Small intestine (tissue), 7 donors: ENCODE measurements around the gene ACAD8. TPM values are rescaled to one million over a fixed set of nuclear protein-coding genes. Genes with fewer than 3 reads are reported as not detected.
A peak's percentile ranks its signal among the peaks of the same experiment; 100 is the strongest.

Source experiments
- DNase-seq, 2 donors: peaks; one replicate each; pipeline versions ENCODE4 v3.0.0 to v3.0.0-alpha.2; 2013
- FAIRE-seq: peaks from 2 replicates; lab custom pipeline; 2012; peaks lifted over from hg19 to GRCh38; lab: Jason Lieb, UNC
- H3K27ac ChIP-seq, 3 donors: one replicate each; pipeline ENCODE4 v1.5.1; 2013; ENCODE audit warnings: low read length in 2 of 3, mild to moderate bottlenecking in 2 of 3, control low read depth in 1 of 3, inconsistent platforms in 1 of 3, low read depth in 1 of 3, moderate library complexity in 1 of 3
- H3K27me3 ChIP-seq, 3 donors: one replicate each; pipeline ENCODE4 v1.6.1; 2013; ENCODE audit warnings: low read length in 3 of 3, inconsistent platforms in 1 of 3; ENCODE audit not compliant: control insufficient read depth in 3 of 3, insufficient read depth in 3 of 3
- H3K36me3 ChIP-seq, 3 donors: one replicate each; pipeline ENCODE4 v1.6.1; 2013; ENCODE audit warnings: low read length in 3 of 3, inconsistent platforms in 1 of 3, low read depth in 1 of 3, mild to moderate bottlenecking in 1 of 3, moderate library complexity in 1 of 3; ENCODE audit not compliant: control insufficient read depth in 3 of 3, insufficient read depth in 2 of 3
- H3K4me1 ChIP-seq, 3 donors: one replicate each; pipeline ENCODE4 v1.6.1; 2013; ENCODE audit warnings: low read length in 2 of 3, inconsistent platforms in 1 of 3, low read depth in 1 of 3, mild to moderate bottlenecking in 1 of 3, moderate library complexity in 1 of 3; ENCODE audit not compliant: control insufficient read depth in 3 of 3, insufficient read depth in 2 of 3
- H3K4me3 ChIP-seq, 3 donors: one replicate each; pipeline ENCODE4 v1.5.1; 2013; ENCODE audit warnings: low read length in 3 of 3, control low read depth in 1 of 3, inconsistent platforms in 1 of 3, low read depth in 1 of 3, mild to moderate bottlenecking in 1 of 3, moderate library complexity in 1 of 3
- H3K9me3 ChIP-seq, 2 donors: one replicate each; pipeline ENCODE4 v1.6.1; 2013; ENCODE audit warnings: low read depth in 1 of 2, low read length in 1 of 2; ENCODE audit not compliant: control insufficient read depth in 2 of 2, insufficient read depth in 1 of 2
- WGBS, 3 donors: extraction: QIAGEN DNeasy Blood & Tissue Kit; methylation state at CpG; one replicate each; pipeline ENCODE4 v1.1.7; 2013; 5-methylcytosine and 5-hydroxymethylcytosine counted together
- polyA plus RNA-seq, 4 donors: library from polyadenylated mRNA; stranded (reverse) in 3 of 4; unstranded in 1 of 4; fragments of 200-250 nt in 3 of 4; fragments of 120-200 nt in 1 of 4; gene quantifications; one replicate each; pipeline versions ENCODE4 v1.2.1 to v1.2.3, GENCODE V29; 2013
- donor health status: healthy with polysubstance abuse.
- donor health status: control.
- donor health status: control.
- donor health status: Bipolar disorder and iron deficiency.
- donor health status: healthy.

Gene ACAD8
- polyA plus RNA-seq, 4 donors: 18.0 to 29.3 (median 23.9) TPM

DNA sequence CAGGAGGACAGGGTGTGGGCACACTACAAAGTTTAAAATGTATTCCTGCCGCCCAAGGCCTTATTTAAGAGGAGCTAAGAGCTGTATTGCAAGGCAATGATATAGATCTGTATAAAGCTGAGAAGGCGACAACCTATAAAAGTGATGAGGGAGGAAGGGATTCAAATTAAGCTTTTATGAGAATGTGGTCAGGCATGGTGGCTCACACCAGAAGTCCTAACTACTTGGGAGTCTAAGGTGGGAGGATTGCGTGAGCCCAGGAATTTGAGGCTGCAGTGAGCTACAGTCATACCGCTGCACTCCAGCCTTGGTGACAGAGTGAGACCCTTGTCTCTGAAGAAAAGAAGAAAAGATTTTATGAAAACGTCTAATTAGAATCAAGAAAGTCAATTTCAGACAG, 13.1 kb downstream of the ACAD8 start:
- no peaks in the 10 kb centered on the region for H3K9me3 ChIP-seq
- WGBS, 3 donors: 88 to 89% (median 88%) methylated on average over 5 of the region's 5 CpGs
- DNase-seq: no peak
- no peaks in the 10 kb centered on the region for H3K4me1 ChIP-seq
- peaks cover 0 to 12% (median under 1%) of the 10 kb centered on the region in 3 donors for H3K27me3 ChIP-seq
- H3K36me3 ChIP-seq: peaks cover 8 to 21% (median 16%) of the 10 kb centered on the region in 3 donors
- no peak overlapping the region for H3K27ac ChIP-seq
- FAIRE-seq: no peak
- no peak overlapping the region for H3K4me3 ChIP-seq

- no peaks in the 10 kb centered on the region for H3K4me1 ChIP-seq
- DNase-seq (no peak), FAIRE-seq (no peak)
- WGBS, 3 donors: 60 to 65% (median 61%) methylated on average over 3 of the region's 3 CpGs
- H3K9me3 ChIP-seq: no peaks in the 10 kb centered on the region
- H3K27me3 ChIP-seq: peaks cover 0 to 16% (median 4%) of the 10 kb centered on the region in 3 donors
- no peak overlapping the region for H3K4me3 ChIP-seq
- H3K27ac ChIP-seq: no peak overlapping the region
- H3K36me3 ChIP-seq: peaks cover 6 to 17% (median 16%) of the 10 kb centered on the region in 3 donors
These were observed 13.5 kb downstream of the ACAD8 start for GRCh38 chr11:134266841-134267251.

DNA sequence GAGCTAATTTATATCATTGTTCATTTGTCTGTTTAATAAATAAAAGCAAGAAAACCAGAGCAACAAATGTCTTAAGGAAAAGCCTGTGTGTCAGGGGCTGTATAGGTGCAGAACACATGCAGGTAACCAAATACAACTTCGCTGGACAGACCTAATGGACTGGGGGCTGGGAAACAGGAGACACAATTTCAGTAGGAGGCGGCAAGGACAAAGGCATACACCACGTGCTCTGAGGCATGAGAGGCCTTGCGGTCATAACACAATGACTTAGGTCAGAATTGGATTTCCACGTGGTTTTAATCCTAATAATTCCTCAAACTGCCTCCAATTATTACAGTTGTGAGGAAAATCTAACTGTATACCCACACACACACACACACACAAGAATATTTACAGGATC, 14.1 kb downstream of the ACAD8 start:
- DNase-seq: no peak
- Histone ChIP-seq H3K9me3 (no peaks in the 10 kb centered on the region), H3K4me1 (no peaks in the 10 kb centered on the region), H3K4me3 (no peak overlapping the region), H3K27me3 (peaks cover 0 to 22% (median 4%) of the 10 kb centered on the region in 3 donors), H3K27ac (no peak overlapping the region), H3K36me3 (peaks cover 6 to 11% (median 11%) of the 10 kb centered on the region in 3 donors)
- WGBS, 3 donors: 79 to 86% (median 82%) methylated on average over 5 of the region's 5 CpGs
- FAIRE-seq: no peak

GRCh38 chr11:134267966-134268365, 14.6 kb downstream of the ACAD8 start:
- no peaks in the 10 kb centered on the region for H3K4me1 ChIP-seq
- DNase-seq: no peak
- no peak for FAIRE-seq
- peaks cover 1 to 27% (median 6%) of the 10 kb centered on the region in 3 donors for H3K27me3 ChIP-seq
- H3K36me3 ChIP-seq: peaks cover 5 to 7% (median 6%) of the 10 kb centered on the region in 3 donors
- no peaks in the 10 kb centered on the region for H3K9me3 ChIP-seq
- H3K4me3 ChIP-seq: no peak overlapping the region
- H3K27ac ChIP-seq: no peak overlapping the region
- 85 to 94% (median 91%) methylated on average over 11 of the region's 11 CpGs for WGBS, 3 donors

DNA sequence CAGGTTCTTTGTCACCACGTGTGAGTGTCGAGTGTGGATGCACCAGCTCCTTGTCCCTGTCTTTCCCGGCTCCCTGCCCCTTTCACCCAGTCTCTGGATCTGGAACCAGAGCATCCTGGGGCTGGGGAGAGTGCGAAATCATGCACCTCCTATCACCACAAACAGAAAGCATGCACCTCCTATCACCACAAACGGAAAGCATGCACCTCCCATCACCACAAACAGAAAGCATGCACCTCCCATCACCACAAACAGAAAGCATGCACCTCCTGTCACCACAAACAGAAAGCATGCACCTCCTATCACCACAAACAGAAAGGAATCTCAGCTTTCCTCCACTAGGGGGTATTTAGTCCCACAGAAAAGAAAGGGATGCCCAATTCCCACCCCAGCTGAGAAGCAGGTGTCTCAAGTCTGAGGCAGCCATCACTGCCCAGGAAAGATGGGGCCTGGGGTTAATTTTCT, 16.9 kb downstream of the ACAD8 start:
- Histone ChIP-seq H3K27ac (no peak overlapping the region), H3K36me3 (no peaks in the 10 kb centered on the region), H3K9me3 (no peaks in the 10 kb centered on the region), H3K4me3 (no peak overlapping the region), H3K4me1 (no peaks in the 10 kb centered on the region), H3K27me3 (peaks cover 5 to 41% (median 11%) of the 10 kb centered on the region in 3 donors)
- FAIRE-seq: no peak
- no peak for DNase-seq
- 22 to 38% (median 30%) methylated on average over 5 of the region's 5 CpGs for WGBS, 3 donors

GRCh38 chr11:134271978-134272377, 18.6 kb downstream of the ACAD8 start:
- no peak overlapping the region for H3K27ac ChIP-seq
- WGBS, 3 donors: 72 to 92% (median 92%) methylated on average over 4 of the region's 4 CpGs
- peaks cover 0 to 5% (median 0%) of the 10 kb centered on the region in 3 donors for H3K4me1 ChIP-seq
- H3K9me3 ChIP-seq: no peaks in the 10 kb centered on the region
- DNase-seq: no peak
- no peak overlapping the region for H3K4me3 ChIP-seq
- H3K36me3 ChIP-seq: no peaks in the 10 kb centered on the region
- FAIRE-seq: no peak
- peaks cover 7 to 55% (median 24%) of the 10 kb centered on the region in 3 donors for H3K27me3 ChIP-seq

DNA sequence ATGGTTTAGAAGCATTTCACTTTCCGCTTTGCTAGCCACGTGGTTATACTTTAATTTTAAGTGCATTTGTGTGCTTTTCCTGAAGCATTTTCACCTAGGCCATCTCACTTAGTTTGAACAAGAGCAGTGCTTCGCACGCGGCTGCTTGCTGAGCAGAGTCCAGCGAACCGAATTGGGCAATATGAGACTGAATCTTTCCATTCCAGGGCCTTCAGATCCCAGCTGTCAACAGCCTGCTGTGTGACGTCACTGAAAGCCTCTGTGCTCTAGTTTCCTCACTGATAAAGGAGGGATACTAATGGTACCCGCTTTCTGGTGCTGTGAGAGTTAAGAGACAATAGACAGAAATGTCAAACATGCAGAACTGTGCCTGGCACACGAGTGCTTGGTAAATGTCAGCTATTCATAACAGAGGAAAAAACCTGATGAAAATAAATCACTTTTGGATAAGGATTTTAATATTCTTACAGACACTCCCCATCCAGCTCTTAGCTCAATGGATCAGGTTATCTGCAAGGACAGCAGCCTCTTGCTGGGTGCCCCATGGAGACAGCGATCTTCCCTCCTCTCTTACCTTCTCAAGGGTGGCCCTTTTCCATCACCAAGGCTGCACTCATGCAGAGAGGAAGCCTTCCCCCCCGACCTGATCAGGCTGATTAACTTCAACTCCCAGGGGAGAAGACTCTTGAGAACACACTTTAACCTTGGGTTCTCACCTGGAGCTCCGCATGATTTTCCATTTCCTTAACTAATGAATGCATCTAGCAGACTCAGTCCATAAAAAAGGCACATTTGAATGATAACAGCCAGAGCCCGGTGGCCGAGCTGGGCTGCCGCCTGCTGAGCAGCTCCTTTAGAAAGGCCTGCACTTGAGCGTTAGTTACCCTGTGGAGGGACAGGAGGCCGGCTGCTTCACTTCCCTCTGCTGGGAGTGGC, 19.3 kb downstream of the ACAD8 start:
- Histone ChIP-seq H3K27ac (no peak overlapping the region), H3K36me3 (no peaks in the 10 kb centered on the region), H3K4me1 (peaks cover 0 to 5% (median 0%) of the 10 kb centered on the region in 3 donors), H3K27me3 (peaks cover 7 to 61% (median 30%) of the 10 kb centered on the region in 3 donors), H3K9me3 (no peaks in the 10 kb centered on the region), H3K4me3 (no peak overlapping the region)
- FAIRE-seq (no peak), DNase-seq (peak; percentile 10 to 69)
- 22 to 31% (median 28%) methylated on average over 18 of the region's 18 CpGs for WGBS, 3 donors

- H3K27ac ChIP-seq: no peak overlapping the region
- peaks cover 0 to 5% (median 0%) of the 10 kb centered on the region in 3 donors for H3K4me1 ChIP-seq
- H3K9me3 ChIP-seq: peaks cover 0 to 2% of the 10 kb centered on the region in 2 donors
- H3K4me3 ChIP-seq: no peak overlapping the region
- no peak for FAIRE-seq
- peaks cover 7 to 68% (median 33%) of the 10 kb centered on the region in 3 donors for H3K27me3 ChIP-seq
- no peak for DNase-seq
- no peaks in the 10 kb centered on the region for H3K36me3 ChIP-seq
- WGBS, 3 donors: 31 to 37% (median 34%) methylated on average over 3 of the region's 3 CpGs
These were observed 19.9 kb downstream of the ACAD8 start for GRCh38 chr11:134273317-134273712.
